Pulmonary artery endothelial cell (primary cell): ENCODE results near the gene ASXL3. TPM values are rescaled to one million over a fixed set of nuclear protein-coding genes. Genes with fewer than 3 reads are reported as not detected.

ENCODE experiments used
- DNase-seq: peaks from one replicate; pipeline ENCODE4 v3.0.0-alpha.2; 2011; ENCODE audit warnings: low read depth, low spot score
- total RNA-seq: library from RNA; depleted of rRNA; stranded (reverse); fragments of >200 nt; gene quantifications from 2 replicates; pipeline ENCODE4 v1.2.3, GENCODE V29; 2014

ASXL3 gene
- total RNA-seq = 0.07 and 0.18 TPM in 2 replicates

DNA sequence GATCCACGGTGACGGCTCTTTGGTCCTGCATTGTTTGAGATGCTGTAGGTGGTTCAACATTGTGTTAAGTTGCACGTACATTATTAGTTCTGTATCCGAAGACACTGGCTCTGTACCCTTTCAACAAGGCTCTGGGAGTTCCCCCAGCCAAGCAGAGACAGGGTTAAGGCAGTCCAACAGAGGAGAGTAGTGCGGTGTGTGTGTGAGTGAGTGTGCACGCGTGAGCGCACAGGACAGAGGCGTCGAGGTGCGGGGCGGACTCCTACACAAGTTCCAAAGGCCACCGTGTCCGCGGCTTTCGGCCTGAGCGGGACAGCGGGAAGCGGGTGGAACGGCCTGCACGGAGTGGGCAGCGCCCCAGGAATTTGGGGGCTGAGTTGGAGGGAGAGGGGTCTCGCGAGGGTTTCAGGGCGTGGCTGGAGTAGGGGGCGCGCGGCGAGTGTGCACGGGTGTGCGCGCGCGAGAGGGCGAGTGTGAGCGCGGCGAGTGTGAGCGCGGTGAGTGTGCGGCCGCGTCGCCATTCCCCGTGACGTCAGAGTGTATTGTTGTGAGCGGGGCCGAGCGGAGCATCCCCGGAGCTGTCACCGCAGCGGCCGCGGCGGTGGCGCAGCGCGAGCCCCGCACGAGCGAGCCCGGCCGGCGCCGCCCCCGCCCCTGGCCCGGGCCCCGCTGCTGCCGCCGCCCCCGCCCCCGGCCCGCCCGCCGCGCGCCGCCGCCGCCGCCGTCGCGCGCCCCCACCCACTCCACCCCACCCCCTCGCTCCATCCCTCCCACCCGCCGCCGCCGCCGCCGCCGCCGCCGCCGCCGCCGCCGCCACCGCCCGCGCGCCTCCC lies at the start of gene ASXL3:
Gene ASXL3, plus strand, starts transcription at position 535 of the 833 bp plus-strand sequence. CDS start 413 bp downstream, outside the sequence.
- DNase-seq = no peak

DNA sequence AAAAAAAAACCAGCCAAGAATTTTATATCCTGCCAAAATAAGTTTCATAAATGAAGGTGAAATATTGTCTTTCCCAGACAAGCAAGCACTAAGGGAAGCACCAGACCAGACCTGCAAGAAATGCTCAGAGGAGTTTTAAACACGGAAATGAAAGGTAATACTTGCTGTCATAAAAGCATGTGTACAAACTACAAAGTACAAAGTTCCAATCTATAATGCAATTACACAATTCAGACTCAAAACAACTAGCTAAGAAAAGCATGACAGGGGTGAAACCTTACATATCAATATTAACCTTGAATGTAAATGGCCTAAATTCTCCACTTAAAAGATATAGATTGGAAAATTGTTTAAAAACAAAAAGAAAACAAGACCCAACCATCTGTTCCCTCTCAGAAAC lies 45.0 kb upstream of the ASXL3 start:
- DNase-seq = no peak

DNA sequence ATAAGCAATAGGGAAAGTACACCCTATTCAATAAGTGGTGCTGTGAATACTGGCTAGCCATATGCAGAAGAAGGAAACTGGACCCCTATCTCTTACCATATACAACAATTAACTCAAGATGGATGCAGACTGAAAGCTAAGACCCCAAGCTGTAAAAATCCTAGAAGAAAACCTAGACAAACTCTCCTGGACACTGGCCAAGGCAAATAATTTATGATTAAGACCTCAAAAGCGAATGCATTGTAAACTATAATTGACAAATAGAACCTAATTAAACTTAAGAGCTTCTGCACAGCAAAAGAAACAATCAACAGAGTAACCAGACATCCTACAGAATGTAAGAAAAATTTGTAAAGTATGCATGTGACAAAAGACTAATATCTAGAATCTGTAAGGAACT lies 41.1 kb upstream of the ASXL3 start:
- no peak for DNase-seq

- no peak for DNase-seq
Measured at GRCh38 chr18:33538418-33539042, 39.5 kb upstream of the ASXL3 start.

DNA sequence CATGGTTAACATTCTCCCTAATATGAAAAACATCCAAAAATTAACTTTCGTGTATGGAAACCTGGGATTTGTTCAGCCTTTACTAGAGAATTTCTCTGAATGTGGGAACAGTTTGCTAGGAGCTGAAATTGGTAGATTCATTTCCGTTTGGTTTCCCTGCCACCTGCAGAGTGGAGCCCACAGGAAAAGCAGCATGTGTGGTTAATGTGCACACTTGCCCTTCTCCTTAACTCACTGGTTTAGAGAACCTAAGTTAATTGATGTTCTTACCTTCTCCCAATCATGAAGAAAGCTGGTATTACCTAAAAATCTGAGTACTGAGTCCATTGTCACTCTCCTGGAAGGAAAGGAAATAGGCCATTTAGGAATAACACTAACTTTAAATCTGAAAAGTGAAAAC lies 37.6 kb upstream of the ASXL3 start:
- DNase-seq = no peak

- no peak for DNase-seq
Measured at GRCh38 chr18:33541316-33541715, 36.7 kb upstream of the ASXL3 start.

GRCh38 chr18:33556846-33557245 lies 21.2 kb upstream of the ASXL3 start:
- no peak for DNase-seq

DNA sequence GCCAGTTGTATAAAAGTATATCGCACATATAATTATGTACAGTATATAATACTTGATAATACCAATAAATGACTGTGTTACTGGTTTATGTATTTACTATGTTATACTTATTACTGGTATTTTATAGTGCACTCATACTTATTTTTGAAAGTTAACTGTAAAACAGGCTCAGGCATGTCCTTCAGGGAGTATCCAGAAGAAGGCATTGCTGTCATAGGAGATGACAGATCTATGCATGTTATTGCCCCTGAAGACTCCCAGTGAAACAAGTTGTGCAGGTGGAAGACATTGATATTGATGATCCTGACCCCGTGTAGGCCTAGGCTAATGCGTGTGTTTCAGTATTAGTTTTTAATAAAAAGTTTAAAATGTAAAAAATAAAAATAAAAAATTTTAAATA lies 20.3 kb upstream of the ASXL3 start:
- no peak for DNase-seq

DNA sequence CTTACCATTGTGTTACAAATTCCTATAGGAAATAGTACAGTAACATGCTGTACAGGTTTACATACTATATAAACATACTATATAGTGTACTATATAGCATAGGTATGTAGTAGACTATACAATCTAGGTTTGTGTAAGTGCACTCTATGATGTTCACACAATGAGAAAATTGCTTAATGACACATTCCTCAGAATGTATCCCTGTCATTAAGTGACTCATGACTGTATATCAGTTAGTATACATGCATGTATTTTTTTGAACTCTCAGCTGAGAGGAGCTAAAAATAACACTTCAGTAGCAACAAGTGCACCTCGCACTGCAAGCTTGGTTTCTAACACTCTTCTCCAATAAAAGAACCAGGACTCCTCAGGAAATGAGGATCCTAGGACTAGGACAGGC lies 19.5 kb upstream of the ASXL3 start:
- DNase-seq = no peak

- no peak for DNase-seq
Measured at GRCh38 chr18:33560686-33561370, 17.2 kb upstream of the ASXL3 start.

- no peak for DNase-seq
Measured at GRCh38 chr18:33562741-33563140, 15.3 kb upstream of the ASXL3 start.

- DNase-seq = no peak
Measured at GRCh38 chr18:33567705-33568104, 10.3 kb upstream of the ASXL3 start.

DNA sequence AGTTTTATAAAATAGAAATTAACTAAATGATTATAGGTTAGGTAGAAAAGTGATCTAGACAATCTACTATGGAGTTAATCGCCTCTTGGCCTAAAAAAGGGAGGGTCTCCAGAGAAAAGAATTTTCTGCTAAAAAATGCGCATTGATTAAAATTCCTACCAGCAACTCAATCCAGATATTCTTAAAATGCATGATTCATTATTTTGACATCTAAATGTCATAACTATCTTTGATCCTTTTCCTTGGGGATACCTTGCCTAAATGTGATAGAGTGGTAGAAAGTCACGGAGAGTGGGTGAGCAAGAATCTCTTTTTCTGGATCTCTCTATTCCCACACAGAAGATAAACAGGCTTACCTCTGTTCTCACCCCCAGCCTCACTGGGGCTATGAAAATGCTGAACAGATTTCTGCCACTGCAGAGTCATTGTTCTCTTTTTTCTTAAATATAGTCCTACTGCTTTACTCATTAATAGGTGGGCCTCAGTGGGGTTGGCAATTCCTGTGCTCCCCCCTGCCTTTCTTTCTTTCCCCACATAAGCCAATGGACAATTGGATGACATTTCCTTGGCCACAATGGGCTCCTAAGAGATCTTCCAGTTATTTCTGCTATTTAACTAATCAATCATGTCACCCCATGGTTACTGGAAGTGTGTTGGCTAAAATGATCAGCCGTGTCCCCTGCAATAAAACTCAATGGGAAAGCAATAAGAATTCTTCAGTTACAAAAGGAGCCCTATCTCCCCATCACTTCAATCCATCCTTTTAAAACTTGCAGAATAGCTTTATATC lies 5.8 kb upstream of the ASXL3 start:
- DNase-seq = no peak

DNA sequence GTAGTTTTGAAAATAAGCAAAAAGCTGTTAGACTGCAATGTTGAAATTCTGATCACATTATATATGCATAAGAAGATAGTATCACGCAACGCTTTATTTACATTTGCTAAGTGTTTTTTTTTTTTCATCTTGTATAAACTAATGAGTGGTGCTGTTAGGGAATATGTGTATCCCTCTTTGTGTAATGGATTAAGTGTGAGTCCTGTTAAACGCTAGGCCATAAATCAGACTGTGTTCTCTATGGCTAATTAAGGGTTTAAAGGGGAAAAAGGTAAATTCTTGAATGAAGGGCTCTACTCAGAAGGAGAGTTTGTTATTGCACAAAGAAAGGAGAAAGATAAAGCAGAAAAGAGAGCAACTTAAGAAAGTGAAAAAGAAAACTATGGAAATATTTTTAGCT lies 4.8 kb upstream of the ASXL3 start:
- no peak for DNase-seq

DNA sequence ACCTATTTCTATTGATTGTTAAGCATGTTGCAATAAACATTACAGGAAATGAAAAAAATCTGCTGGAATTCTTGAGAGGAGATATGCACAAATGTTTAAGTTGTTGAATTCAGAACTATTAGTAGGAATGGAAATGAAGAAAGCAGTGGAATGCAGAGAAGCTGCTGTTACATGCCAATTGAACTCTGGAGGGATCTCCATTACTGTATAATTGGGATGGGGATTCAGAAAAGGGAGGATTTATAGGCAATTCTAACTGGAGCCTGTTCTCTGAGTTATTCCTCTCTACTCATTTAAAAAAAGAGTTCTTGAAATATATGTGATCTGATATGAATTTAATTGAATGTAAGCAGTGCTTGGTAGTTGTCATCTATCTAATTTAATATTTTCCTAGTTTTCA lies 2.6 kb upstream of the ASXL3 start:
- DNase-seq = no peak

DNA sequence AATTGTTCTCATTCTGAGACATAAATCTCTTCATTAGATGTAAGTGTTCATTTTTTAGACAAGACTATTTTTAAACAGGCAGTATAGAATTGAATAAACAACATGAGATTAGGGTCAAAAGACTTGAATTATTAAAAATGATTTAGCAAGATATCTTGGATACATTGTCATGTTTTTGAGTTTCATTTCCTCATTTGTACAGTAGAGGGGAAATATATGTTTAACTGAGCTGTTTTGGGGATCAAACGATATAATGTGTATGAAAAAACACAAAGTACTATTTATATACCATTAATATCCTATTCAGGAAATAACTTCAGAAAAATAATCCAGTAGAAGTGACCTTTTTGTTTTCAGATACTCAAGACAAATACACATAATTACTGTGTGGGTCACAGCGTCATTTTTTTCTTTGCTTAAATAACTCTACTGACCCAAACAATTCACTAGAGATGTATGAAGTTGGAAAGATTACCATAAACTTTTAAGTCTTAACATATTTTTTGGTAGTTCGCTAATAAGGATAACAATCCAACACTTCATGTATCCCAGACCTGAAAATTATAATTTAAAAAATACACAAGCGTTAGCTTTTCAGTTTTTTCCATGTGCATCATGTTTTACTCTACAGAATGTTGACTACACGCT lies 896 bp upstream of the ASXL3 start:
- no peak for DNase-seq

DNA sequence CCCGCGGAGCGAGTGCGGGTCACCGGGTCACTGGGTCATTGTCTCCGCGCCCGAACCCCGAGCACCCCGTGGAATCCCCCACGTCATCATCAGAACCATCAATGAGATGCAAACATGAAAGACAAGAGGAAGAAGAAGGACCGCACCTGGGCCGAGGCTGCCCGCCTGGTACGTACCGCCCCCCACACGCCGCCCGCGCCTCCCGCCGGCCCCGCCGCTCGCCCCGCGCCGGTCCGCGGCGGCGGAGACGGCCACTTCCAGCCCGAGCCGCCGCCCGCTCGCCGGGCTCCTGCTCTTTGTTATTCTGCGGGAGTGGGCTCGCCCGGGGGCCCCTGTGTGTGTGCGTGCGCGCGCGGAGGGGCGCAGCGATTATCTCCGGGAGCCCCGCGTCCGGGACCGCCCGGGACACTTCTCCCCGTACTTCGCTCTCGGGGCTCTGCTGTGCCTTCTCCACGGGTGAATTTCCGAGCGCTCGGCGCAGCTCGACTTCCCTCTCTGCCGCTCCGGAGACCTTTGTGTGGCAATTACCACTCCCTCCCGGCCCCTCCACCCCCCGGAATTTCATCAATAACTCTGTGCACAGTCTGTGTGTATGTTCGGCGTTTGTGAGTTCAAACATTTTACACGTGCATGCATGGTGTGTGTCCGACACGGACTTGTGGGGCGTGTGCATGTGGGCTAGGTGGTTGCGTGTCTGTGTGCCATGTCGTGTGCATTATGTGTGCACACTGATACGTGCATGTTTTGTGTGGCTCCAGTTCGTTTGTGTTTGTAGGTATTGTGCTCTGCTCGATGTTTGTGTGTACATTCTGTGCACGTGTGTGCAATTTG lies 714 bp downstream of the ASXL3 start:
- no peak for DNase-seq

DNA sequence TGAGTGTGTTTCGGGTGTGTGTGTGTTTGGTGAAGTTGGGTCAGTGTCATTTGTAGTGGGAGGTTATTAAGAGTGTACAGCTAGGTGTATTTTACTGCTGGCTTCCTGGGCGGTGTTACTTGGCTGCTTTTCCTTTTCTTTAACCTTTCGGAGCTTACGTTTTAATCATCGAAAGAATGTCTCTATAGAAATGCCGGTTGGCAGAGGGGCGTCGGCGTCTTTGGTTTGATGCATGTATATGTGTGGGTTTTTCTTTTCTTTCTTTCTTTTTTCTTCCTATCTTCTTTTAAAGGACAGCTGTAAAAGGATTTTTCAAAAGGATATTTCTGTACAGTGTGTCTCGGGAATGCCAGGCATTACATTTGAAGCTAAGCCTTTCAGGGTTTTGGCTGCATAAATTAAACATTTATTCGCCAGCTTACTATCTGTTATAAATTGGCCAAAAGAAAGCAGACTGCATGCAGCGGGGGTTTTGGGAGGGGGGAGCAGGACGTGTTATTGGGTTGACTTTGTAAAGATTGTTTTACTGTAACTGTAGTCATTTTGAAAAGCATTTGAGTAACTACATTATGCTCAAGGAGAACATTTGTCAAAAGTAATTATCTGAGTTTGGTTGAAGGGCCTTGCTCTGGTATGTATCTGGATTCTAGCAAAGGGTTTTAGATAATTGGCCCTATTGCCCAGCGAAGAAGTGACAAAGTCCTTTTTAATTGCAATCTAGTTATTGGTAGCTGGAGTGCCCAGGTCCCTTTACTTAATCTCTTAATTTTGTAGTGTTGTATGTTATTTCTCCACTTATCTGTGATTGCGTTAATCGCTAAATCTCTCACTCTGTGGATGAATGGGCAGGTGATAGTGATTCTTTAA lies 1.6 kb downstream of the ASXL3 start:
- DNase-seq = no peak

DNA sequence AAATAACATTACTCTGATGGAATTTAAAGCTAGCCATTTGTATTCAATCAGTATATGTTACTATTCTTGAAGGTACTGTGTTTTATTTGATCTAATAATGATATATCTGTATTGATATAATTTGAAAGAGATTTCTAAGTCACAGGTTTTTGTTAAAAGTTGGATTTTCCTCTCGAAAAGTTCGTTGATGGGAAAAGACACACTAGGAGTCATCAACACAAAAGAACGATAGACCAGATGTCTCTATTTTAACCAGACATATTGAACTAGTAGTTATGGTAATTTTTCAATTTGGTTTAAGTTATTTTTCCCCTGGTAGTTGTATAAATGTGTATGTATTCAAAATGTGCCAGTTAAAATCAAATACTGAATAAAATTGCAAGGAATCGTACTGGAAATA lies 2.5 kb downstream of the ASXL3 start:
- no peak for DNase-seq
